H9 (cell line): ENCODE results near the gene TFPI. TPM values are rescaled to one million over a fixed set of nuclear protein-coding genes. Genes with fewer than 3 reads are reported as not detected.
"Not testable (repeated sequence)": the region's sequence is repeated elsewhere in the genome, so short reads cannot be mapped to it uniquely, and the experiment has no call there.

Experiments used
- DNase-seq: peaks from one replicate; pipeline ENCODE4 v3.0.0-alpha.2; 2017
- H2AFZ ChIP-seq: one replicate; pipeline ENCODE4 v1.6.1; 2013; ENCODE audit warnings: mild to moderate bottlenecking, low read length, control low read depth, moderate library complexity
- H2AK5ac ChIP-seq: 2 replicates; pipeline ENCODE4 v1.6.1; 2013; ENCODE audit warnings: low read length, control low read depth, mixed read lengths; ENCODE audit not compliant: insufficient read length
- H2BK120ac ChIP-seq: one replicate; pipeline ENCODE4 v1.6.1; 2013; ENCODE audit warnings: low read depth, mild to moderate bottlenecking, low read length, control low read depth, inconsistent platforms; ENCODE audit not compliant: poor library complexity, severe bottlenecking
- H2BK12ac ChIP-seq: 2 replicates; pipeline ENCODE4 v1.6.1; 2013; ENCODE audit warnings: low read length, control low read depth, mixed read lengths, low read depth; ENCODE audit not compliant: insufficient read length
- H2BK15ac ChIP-seq: 2 replicates; pipeline ENCODE4 v1.6.1; 2013; ENCODE audit warnings: low read depth, low read length, control low read depth
- H2BK20ac ChIP-seq: one replicate; pipeline ENCODE4 v1.6.1; 2013; ENCODE audit warnings: low read depth, mild to moderate bottlenecking, low read length, control low read depth, inconsistent platforms; ENCODE audit not compliant: poor library complexity, severe bottlenecking
- H2BK5ac ChIP-seq: 2 replicates; pipeline ENCODE4 v1.6.1; 2013; ENCODE audit warnings: low read length, control low read depth, mixed read lengths; ENCODE audit not compliant: insufficient read length
- H3K14ac ChIP-seq: 2 replicates; pipeline ENCODE4 v1.6.1; 2013; ENCODE audit warnings: low read length, control low read depth; ENCODE audit not compliant: insufficient read depth
- H3K18ac ChIP-seq: 2 replicates; pipeline ENCODE4 v1.6.1; 2013; ENCODE audit warnings: low read depth, mild to moderate bottlenecking, mixed read lengths, low read length, control low read depth; ENCODE audit not compliant: insufficient read length
- H3K23ac ChIP-seq: 2 replicates; pipeline ENCODE4 v1.6.1; 2013; ENCODE audit warnings: low read length, control low read depth, mixed read lengths, low read depth; ENCODE audit not compliant: insufficient read length
- H3K23me2 ChIP-seq: 2 replicates; pipeline ENCODE4 v1.6.1; 2013; ENCODE audit warnings: low read depth, mild to moderate bottlenecking, mixed read lengths, low read length, control low read depth; ENCODE audit not compliant: insufficient read length, poor library complexity, severe bottlenecking
- H3K27ac ChIP-seq: 2 replicates; pipeline ENCODE4 v1.5.1; 2013; ENCODE audit warnings: low read length, control low read depth, mixed read lengths, low read depth; ENCODE audit not compliant: insufficient read length
- H3K27me3 ChIP-seq: 2 replicates; pipeline ENCODE4 v1.6.1; 2013; ENCODE audit warnings: low read length, control low read depth, inconsistent platforms; ENCODE audit not compliant: insufficient read depth
- H3K4ac ChIP-seq: 2 replicates; pipeline ENCODE4 v1.6.1; 2013; ENCODE audit warnings: low read depth, mild to moderate bottlenecking, control low read depth, inconsistent platforms, low read length, moderate library complexity
- H3K4me1 ChIP-seq: 2 replicates; pipeline ENCODE4 v1.6.1; 2013; ENCODE audit warnings: low read length, control low read depth, inconsistent platforms; ENCODE audit not compliant: insufficient read depth
- H3K4me2 ChIP-seq: 2 replicates; pipeline ENCODE4 v1.6.1; 2013; ENCODE audit warnings: low read length, control low read depth, mixed read lengths; ENCODE audit not compliant: insufficient read length, insufficient read depth
- H3K56ac ChIP-seq: 2 replicates; pipeline ENCODE4 v1.6.1; 2013; ENCODE audit warnings: low read depth, mild to moderate bottlenecking, mixed read lengths, low read length, control low read depth; ENCODE audit not compliant: insufficient read length
- H3K79me1 ChIP-seq: 2 replicates; pipeline ENCODE4 v1.6.1; 2013; ENCODE audit warnings: low read depth, mild to moderate bottlenecking, moderate library complexity, low read length, control low read depth, inconsistent platforms; ENCODE audit not compliant: insufficient read depth, poor library complexity, severe bottlenecking
- H3K79me2 ChIP-seq: 2 replicates; pipeline ENCODE4 v1.6.1; 2013; ENCODE audit warnings: low read length, control low read depth, inconsistent platforms; ENCODE audit not compliant: insufficient read depth
- H3K9ac ChIP-seq: 2 replicates; pipeline ENCODE4 v1.6.1; 2013; ENCODE audit warnings: low read length, control low read depth, mixed read lengths; ENCODE audit not compliant: insufficient read length; ENCODE audit errors: extremely low read depth
- H3K9me3 ChIP-seq: one replicate; pipeline ENCODE4 v1.6.1; 2013; ENCODE audit warnings: low read depth, low read length, inconsistent platforms; ENCODE audit not compliant: control insufficient read depth
- H3T11ph ChIP-seq: one replicate; pipeline ENCODE4 v1.6.1; 2013; ENCODE audit warnings: mild to moderate bottlenecking, low read length, control low read depth, inconsistent platforms
- H4K20me1 ChIP-seq: one replicate; pipeline ENCODE4 v1.6.1; 2013; ENCODE audit not compliant: control insufficient read depth, insufficient read length, insufficient read depth
- H4K5ac ChIP-seq: 2 replicates; pipeline ENCODE4 v1.6.1; 2013; ENCODE audit warnings: low read depth, mild to moderate bottlenecking, mixed read lengths, low read length, control low read depth; ENCODE audit not compliant: insufficient read length
- H4K8ac ChIP-seq: replicated peaks from 2 replicates; pipeline ENCODE4 v1.6.1; 2013; ENCODE audit warnings: low read length, control low read depth, mixed read lengths, low read depth; ENCODE audit not compliant: insufficient read length
- H4K91ac ChIP-seq: 2 replicates; pipeline ENCODE4 v1.6.1; 2013; ENCODE audit warnings: low read depth, mild to moderate bottlenecking, moderate library complexity, mixed read lengths, low read length, control low read depth; ENCODE audit not compliant: insufficient read length
- H3K27ac Mint-ChIP-seq, 3 experiments: 2 replicates in 2 of 3; 3 replicates in 1 of 3; pipeline ENCODE4 v1.8.0; 2020 to 2021; ENCODE audit warnings: mixed read lengths in 3 of 3, mild to moderate bottlenecking in 1 of 3, moderate library complexity in 1 of 3
- H3K27me3 Mint-ChIP-seq: 2 replicates; pipeline ENCODE4 v1.8.0; 2021; ENCODE audit warnings: low read depth, mild to moderate bottlenecking, moderate library complexity, mixed read lengths
- H3K36me3 Mint-ChIP-seq, 3 experiments: 2 replicates in 2 of 3; 3 replicates in 1 of 3; pipeline ENCODE4 v1.8.0; 2020 to 2021; ENCODE audit warnings: low read depth in 3 of 3, mixed read lengths in 3 of 3; ENCODE audit not compliant: insufficient read depth in 1 of 3
- H3K4me1 Mint-ChIP-seq, 2 experiments: 2 replicates each; pipeline ENCODE4 v1.8.0; 2020; ENCODE audit warnings: mixed read lengths in 2 of 2
- H3K4me3 Mint-ChIP-seq, 2 experiments: 2 replicates in 1 of 2; 3 replicates in 1 of 2; pipeline ENCODE4 v1.8.0; 2020 to 2021; ENCODE audit warnings: mild to moderate bottlenecking in 2 of 2, mixed read lengths in 2 of 2, moderate library complexity in 1 of 2
- H3K9me3 Mint-ChIP-seq, 2 experiments: 2 replicates in 1 of 2; 3 replicates in 1 of 2; pipeline ENCODE4 v1.8.0; 2020; ENCODE audit warnings: mild to moderate bottlenecking in 2 of 2, mixed read lengths in 2 of 2, moderate library complexity in 1 of 2
- WGBS: extraction: QIAGEN DNeasy Blood & Tissue Kit; methylation state at CpG from one replicate; pipeline ENCODE4 v1.1.7; 2013; ENCODE audit warnings: missing lambda C conversion rate, low lambda C conversion rate, mixed read lengths; ENCODE audit not compliant: insufficient read length; ENCODE audit errors: extremely low coverage; 5-methylcytosine and 5-hydroxymethylcytosine counted together
- total RNA-seq: library from RNA; stranded (reverse); gene quantifications from 2 replicates; pipeline ENCODE4 v1.2.1, GENCODE V29; 2021
- TF ChIP-seq, protein P1 (sequence below): fragments of 200-600 bp; sonication (generic); conservative IDR thresholded peaks from 3 replicates; pipeline ENCODE4 v1.8.0; 2021; ENCODE audit warnings: antibody characterized with exemption, mild to moderate bottlenecking

The TFPI gene
- total RNA-seq, 1 experiment from 2014 or later = 5.8 TPM

DNA sequence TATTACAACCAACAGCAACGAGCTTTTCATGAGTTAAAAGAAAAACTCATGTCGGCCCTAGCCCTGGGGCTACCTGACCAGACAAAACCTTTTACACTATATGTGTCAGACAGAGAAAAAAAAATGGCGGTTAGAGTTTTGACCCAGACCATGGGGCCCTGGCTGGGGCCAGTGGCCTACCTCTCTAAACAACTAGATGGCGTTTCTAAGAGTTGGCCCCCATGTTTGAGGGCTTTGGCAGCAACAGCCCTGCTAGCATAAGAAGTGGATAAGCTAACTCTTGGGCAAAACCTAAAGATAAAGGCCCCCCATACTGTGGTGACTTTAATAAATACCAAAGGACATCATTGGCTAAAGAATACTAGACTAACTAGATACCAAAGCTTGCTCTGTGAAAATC lies 39.3 kb downstream of the TFPI start:
- Histone ChIP-seq H3K9ac (no peak overlapping the region), H2AK5ac (no peak overlapping the region), H3K79me2 (no peaks in the 10 kb centered on the region; the same call in 1 of the 2 replicates), H4K20me1 (no peaks in the 10 kb centered on the region), H3K27ac (no peak overlapping the region), H3K23me2 (no peaks in the 10 kb centered on the region), H4K5ac (no peak overlapping the region), H2BK20ac (no peak overlapping the region), H2BK12ac (no peak overlapping the region), H2BK120ac (no peak overlapping the region), H3K79me1 (no peaks in the 10 kb centered on the region), H4K91ac (no peak overlapping the region), H3K56ac (no peak overlapping the region), H3K4ac (no peak overlapping the region), H2BK15ac (no peak overlapping the region), H3T11ph (no peak overlapping the region), H3K4me1 (peaks cover 8% of the 10 kb centered on the region; the same call in 1 of the 2 replicates), H3K23ac (no peak overlapping the region), H2BK5ac (no peak overlapping the region), H4K8ac (no peak overlapping the region), H3K9me3 (no peaks in the 10 kb centered on the region), H2AFZ (no peak overlapping the region), H3K14ac (no peak overlapping the region), H3K18ac (no peak overlapping the region), H3K4me2 (no peak overlapping the region), H3K27me3 (no peaks in the 10 kb centered on the region)
- TF ChIP-seq, protein P1, sequence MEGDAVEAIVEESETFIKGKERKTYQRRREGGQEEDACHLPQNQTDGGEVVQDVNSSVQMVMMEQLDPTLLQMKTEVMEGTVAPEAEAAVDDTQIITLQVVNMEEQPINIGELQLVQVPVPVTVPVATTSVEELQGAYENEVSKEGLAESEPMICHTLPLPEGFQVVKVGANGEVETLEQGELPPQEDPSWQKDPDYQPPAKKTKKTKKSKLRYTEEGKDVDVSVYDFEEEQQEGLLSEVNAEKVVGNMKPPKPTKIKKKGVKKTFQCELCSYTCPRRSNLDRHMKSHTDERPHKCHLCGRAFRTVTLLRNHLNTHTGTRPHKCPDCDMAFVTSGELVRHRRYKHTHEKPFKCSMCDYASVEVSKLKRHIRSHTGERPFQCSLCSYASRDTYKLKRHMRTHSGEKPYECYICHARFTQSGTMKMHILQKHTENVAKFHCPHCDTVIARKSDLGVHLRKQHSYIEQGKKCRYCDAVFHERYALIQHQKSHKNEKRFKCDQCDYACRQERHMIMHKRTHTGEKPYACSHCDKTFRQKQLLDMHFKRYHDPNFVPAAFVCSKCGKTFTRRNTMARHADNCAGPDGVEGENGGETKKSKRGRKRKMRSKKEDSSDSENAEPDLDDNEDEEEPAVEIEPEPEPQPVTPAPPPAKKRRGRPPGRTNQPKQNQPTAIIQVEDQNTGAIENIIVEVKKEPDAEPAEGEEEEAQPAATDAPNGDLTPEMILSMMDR = no peak
- peaks cover 41 to 49% of the 10 kb centered on the region in 2 experiments for H3K4me1 Mint-ChIP-seq
- H3K9me3 Mint-ChIP-seq = peaks cover 26 to 30% of the 10 kb centered on the region in 2 experiments
- WGBS = no CpG with 5 or more reads among the region's 4 CpGs
- no peak for DNase-seq
- peaks cover 1% of the 10 kb centered on the region for H3K27me3 Mint-ChIP-seq
- no peak overlapping the region for H3K4me3 Mint-ChIP-seq
- H3K27ac Mint-ChIP-seq = no peak overlapping the region
- H3K36me3 Mint-ChIP-seq = peaks cover 30 to 32% (median 32%) of the 10 kb centered on the region in 3 experiments

DNA sequence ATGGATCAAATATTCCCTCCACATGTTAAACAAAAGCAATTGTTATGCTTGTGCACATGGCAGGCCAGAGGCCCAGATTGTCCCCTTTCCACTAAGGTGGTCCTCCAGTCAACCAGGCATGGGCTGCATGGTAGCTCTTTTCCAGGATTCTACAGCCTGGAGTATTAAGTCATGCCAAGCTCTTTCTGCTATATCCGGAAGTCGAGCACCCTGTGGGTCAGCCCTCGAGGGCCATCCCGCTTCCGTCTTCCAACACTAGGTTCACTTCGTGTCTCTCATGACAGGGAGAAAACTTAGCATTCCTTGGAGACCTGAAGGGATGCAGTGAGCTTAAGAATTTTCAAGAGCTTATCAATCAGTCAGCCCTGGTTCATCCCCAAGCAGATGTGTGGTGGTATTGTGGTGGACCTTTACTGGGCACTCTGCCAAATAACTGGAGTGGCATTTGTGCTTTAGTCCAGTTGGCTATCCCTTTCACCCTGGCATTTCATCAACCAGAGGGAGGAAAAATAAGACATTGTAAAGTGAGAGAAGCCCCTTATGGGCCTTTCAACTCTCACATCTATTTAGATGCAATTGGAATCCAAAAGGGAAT lies 39.9 kb downstream of the TFPI start:
- H4K8ac ChIP-seq = not testable (repeated sequence)
- Mint-ChIP-seq H3K9me3 (peaks cover 25 to 29% of the 10 kb centered on the region in 2 experiments), H3K4me1 (peaks cover 44 to 53% of the 10 kb centered on the region in 2 experiments)

More for the DNA sequence above, 39.9 kb downstream of the TFPI start:
- not testable (repeated sequence) for H2AK5ac ChIP-seq, H2BK5ac ChIP-seq, H4K5ac ChIP-seq, H3K79me2 ChIP-seq, H3K9me3 ChIP-seq, H3K27ac ChIP-seq, H3K9ac ChIP-seq, H2BK20ac ChIP-seq, H3K4me2 ChIP-seq, H3K56ac ChIP-seq, H3K14ac ChIP-seq, H3K23me2 ChIP-seq, H3K4me3 Mint-ChIP-seq, H2AFZ ChIP-seq, H3K79me1 ChIP-seq, H3K27ac Mint-ChIP-seq, H2BK15ac ChIP-seq, H3K27me3 Mint-ChIP-seq, H4K20me1 ChIP-seq, H3K4ac ChIP-seq, H3T11ph ChIP-seq, H2BK12ac ChIP-seq, H3K27me3 ChIP-seq, H3K4me1 ChIP-seq, H3K18ac ChIP-seq, H2BK120ac ChIP-seq, DNase-seq, H4K91ac ChIP-seq, H3K23ac ChIP-seq
- no CpG with 5 or more reads among the region's 6 CpGs for WGBS
- H3K36me3 Mint-ChIP-seq = peaks cover 29 to 31% (median 30%) of the 10 kb centered on the region in 3 experiments
